Measurements from ENCODE around the gene TST. TPM values are rescaled to one million over a fixed set of nuclear protein-coding genes. Genes with fewer than 3 reads are reported as not detected.

TST gene
- total and polyA plus RNA-seq, 10 donors, result 10.3 to 27.1 (median 12.8) TPM

GRCh38 chr22:37052386-37053309, 33.4 kb upstream of the TST start:
- peak overlapping the region in 7 of 8 donors; percentile 50 to 93 (median 69) for H3K4me3 ChIP-seq
- peaks cover 0 to 44% (median 18%) of the 10 kb centered on the region in 6 donors for H3K36me3 ChIP-seq
- TF ChIP-seq CTCF (IDR thresholded peaks at IDR 0.05 in 8 of 11, conservative IDR thresholded peaks at IDR 0.05 in 3 of 11) (no peak), POLR2A (IDR thresholded peaks at IDR 0.05) (no peak), POLR2AphosphoS5 (IDR thresholded peaks at IDR 0.05) (no peak)
- H3K27ac ChIP-seq, result peak overlapping the region in 1 of 8 donors; percentile 63
- WGBS, 5 donors, result 82 to 88% (median 85%) methylated on average over 24 to 25 of the region's 25 CpGs
- peaks cover 4 to 40% (median 27%) of the 10 kb centered on the region in 6 donors for H3K4me1 ChIP-seq
- H3K27me3 ChIP-seq (replicated peaks in 1 of 7), result peaks cover 0 to 23% (median 0%) of the 10 kb centered on the region in 7 donors
- DNase-seq, result peak; percentile 74
- H3K9me3 ChIP-seq, result no peaks in the 10 kb centered on the region
- intact Hi-C loops (cut with DNase I; ENCODE audit: low total_unique reads), result no loop called here

GRCh38 chr22:37051391-37052385, 32.4 kb upstream of the TST start, which contains the start of gene KCTD17:
TSS of gene KCTD17 (plus strand) at chr22:37051742. CDS start at chr22:37051761, 19 bp downstream.
- Histone ChIP-seq H3K4me3 (peak within 1 kb of the TSS; percentile 50 to 93 (median 71)), H3K36me3 (peaks cover 0 to 35% (median 9%) of the 10 kb centered on the region in 6 donors), H3K9me3 (no peaks in the 10 kb centered on the region), H3K27me3 (replicated peaks in 1 of 7) (peaks cover 0 to 23% (median 0%) of the 10 kb centered on the region in 7 donors), H3K4me1 (peaks cover 4 to 40% (median 27%) of the 10 kb centered on the region in 6 donors), H3K27ac (peak within 1 kb of the TSS in 4 of 8 donors; percentile 10 to 73 (median 52))
- intact Hi-C loops (cut with DNase I; ENCODE audit: low total_unique reads), result no loop called here
- peak; percentile 94 for DNase-seq
- 4 to 10% (median 5%) methylated on average over 36 to 89 of the region's 89 CpGs for WGBS, 5 donors
- TF ChIP-seq POLR2AphosphoS5 (IDR thresholded peaks at IDR 0.05) (peak; percentile 77 to 78 (median 77)), POLR2A (IDR thresholded peaks at IDR 0.05) (no peak)

- no peaks in the 10 kb centered on the region for H3K9me3 ChIP-seq
- H3K4me3 ChIP-seq, result peak overlapping the region in 3 of 8 donors; percentile 66 to 93 (median 77)
- intact Hi-C loops (cut with DNase I; ENCODE audit: low total_unique reads), result no loop called here
- DNase-seq, result no peak
- 74 to 85% (median 75%) methylated on average over 6 of the region's 6 CpGs for WGBS, 5 donors
- TF ChIP-seq POLR2AphosphoS5 (IDR thresholded peaks at IDR 0.05) (no peak), POLR2A (IDR thresholded peaks at IDR 0.05) (no peak), CTCF (IDR thresholded peaks at IDR 0.05 in 8 of 11, conservative IDR thresholded peaks at IDR 0.05 in 3 of 11) (no peak)
- H3K4me1 ChIP-seq, result peaks cover 4 to 43% (median 27%) of the 10 kb centered on the region in 6 donors
- H3K36me3 ChIP-seq, result peaks cover 0 to 27% (median 3%) of the 10 kb centered on the region in 6 donors
- H3K27ac ChIP-seq, result peak overlapping the region in 4 of 8 donors; percentile 10 to 73 (median 52)
- H3K27me3 ChIP-seq (replicated peaks in 1 of 7), result peaks cover 0 to 23% (median 0%) of the 10 kb centered on the region in 7 donors
These were observed 31.7 kb upstream of the TST start for GRCh38 chr22:37050913-37051312.

- peaks cover 4 to 58% (median 30%) of the 10 kb centered on the region in 6 donors for H3K4me1 ChIP-seq
- intact Hi-C loops (cut with DNase I; ENCODE audit: low total_unique reads), result no loop called here
- peaks cover 0 to 23% (median 0%) of the 10 kb centered on the region in 7 donors for H3K27me3 ChIP-seq (replicated peaks in 1 of 7)
- no peaks in the 10 kb centered on the region for H3K9me3 ChIP-seq
- peaks cover 0 to 10% (median 0%) of the 10 kb centered on the region in 6 donors for H3K36me3 ChIP-seq
- TF ChIP-seq POLR2A (IDR thresholded peaks at IDR 0.05) (no peak), POLR2AphosphoS5 (IDR thresholded peaks at IDR 0.05) (no peak), CTCF (IDR thresholded peaks at IDR 0.05 in 8 of 11, conservative IDR thresholded peaks at IDR 0.05 in 3 of 11) (no peak)
- no peak overlapping the region for H3K4me3 ChIP-seq
- no peak overlapping the region for H3K27ac ChIP-seq
- no peak for DNase-seq
- 52 to 82% (median 70%) methylated on average over 2 of the region's 2 CpGs for WGBS, 5 donors
These were observed 30.0 kb upstream of the TST start for GRCh38 chr22:37049224-37049623.
